Thyroid gland (tissue), 4 donors: ENCODE data around the gene DYNC1I1. TPM values are rescaled to one million over a fixed set of nuclear protein-coding genes. Genes with fewer than 3 reads are reported as not detected.

Experiments
- DNase-seq, 2 donors: peaks; one replicate each; pipeline ENCODE4 v3.0.0-alpha.2; 2019
- H3K27ac ChIP-seq, 3 donors: fragments of 200-600 bp; sonication (generic); 1 replicate in 2 of 3; 2 replicates in 1 of 3; pipeline ENCODE4 v1.5.1; 2016 to 2019; ENCODE audit warnings: mild to moderate bottlenecking in 1 of 3, moderate library complexity in 1 of 3
- H3K27me3 ChIP-seq: fragments of 200-600 bp; sonication (generic); one replicate; pipeline ENCODE4 v1.5.1; 2019
- H3K36me3 ChIP-seq, 2 donors: fragments of 200-600 bp; sonication (generic); one replicate each; pipeline ENCODE4 v1.5.1; 2016 to 2019
- H3K4me1 ChIP-seq, 2 donors: fragments of 200-600 bp; sonication (generic); one replicate each; pipeline ENCODE4 v1.5.1; 2017 to 2019
- H3K4me3 ChIP-seq, 3 donors: fragments of 200-600 bp; sonication (generic); replicated peaks in 1 of 3; 1 replicate in 2 of 3; 2 replicates in 1 of 3; pipeline ENCODE4 v1.5.1; 2016; ENCODE audit warnings: mild to moderate bottlenecking in 1 of 3
- H3K9me3 ChIP-seq: fragments of 200-600 bp; sonication (generic); one replicate; pipeline ENCODE4 v1.5.1; 2017
- CTCF ChIP-seq, 6 experiments: fragments of 200-600 bp in 3 of 6; fragments of 450-650 bp in 3 of 6; sonication (generic) in 3 of 6; IDR thresholded peaks; one replicate each; pipeline ENCODE4 v1.5.1; 2016 to 2019; ENCODE audit warnings: antibody characterized with exemption in 6 of 6, mild to moderate bottlenecking in 2 of 6, inconsistent platforms in 1 of 6, moderate library complexity in 1 of 6
- POLR2A ChIP-seq, 2 donors: fragments of 450-650 bp; IDR thresholded peaks; one replicate each; pipeline ENCODE4 v1.6.1; 2017; ENCODE audit warnings: antibody characterized with exemption in 2 of 2, mild to moderate bottlenecking in 2 of 2, moderate library complexity in 1 of 2
- WGBS, 2 donors: methylation state at CpG; one replicate each; pipeline ENCODE4 v1.1.5; 2017; 5-methylcytosine and 5-hydroxymethylcytosine counted together
- intact Hi-C: fragments of 100-400 bp; cut with DNase I; formaldehyde crosslinking; loops from one replicate; pipeline ENCODE4 v1.15.1; 2023
- total RNA-seq, 4 donors: library from RNA; depleted of rRNA; stranded (reverse); fragments of >200 nt; gene quantifications; one replicate each; pipeline ENCODE4 v1.2.3, GENCODE V29; 2016

Gene DYNC1I1
- total RNA-seq, 4 donors from 2014 or later = 6.6 to 12.8 (median 10.5) TPM

- 86 to 96% methylated on average over 2 of the region's 2 CpGs for WGBS, 2 donors
Observed at GRCh38 chr7:96122746-96123145, 350.4 kb downstream of the DYNC1I1 start.

GRCh38 chr7:96126382-96126781 is 354.0 kb downstream of the DYNC1I1 start:
- TF ChIP-seq POLR2A (IDR thresholded peaks at IDR 0.05) (no peak), CTCF (IDR thresholded peaks at IDR 0.05) (no peak)
- no peaks in the 10 kb centered on the region for H3K27me3 ChIP-seq
- no peak overlapping the region for H3K27ac ChIP-seq
- H3K36me3 ChIP-seq = no peaks in the 10 kb centered on the region
- no peaks in the 10 kb centered on the region for H3K4me1 ChIP-seq
- H3K9me3 ChIP-seq = no peaks in the 10 kb centered on the region
- no peak overlapping the region for H3K4me3 ChIP-seq
- intact Hi-C loops = no loop called here
- DNase-seq = no peak

More at GRCh38 chr7:96122746-96123145, 350.4 kb downstream of the DYNC1I1 start:
- no peak overlapping the region for H3K27ac ChIP-seq
- no peaks in the 10 kb centered on the region for H3K4me1 ChIP-seq
- H3K27me3 ChIP-seq = no peaks in the 10 kb centered on the region
- no peak for DNase-seq
- H3K9me3 ChIP-seq = no peaks in the 10 kb centered on the region
- H3K4me3 ChIP-seq = no peak overlapping the region
- TF ChIP-seq POLR2A (IDR thresholded peaks at IDR 0.05) (no peak), CTCF (IDR thresholded peaks at IDR 0.05) (no peak)
- peaks cover 0 to 2% of the 10 kb centered on the region in 2 donors for H3K36me3 ChIP-seq
- intact Hi-C loops = no loop called here

DNA sequence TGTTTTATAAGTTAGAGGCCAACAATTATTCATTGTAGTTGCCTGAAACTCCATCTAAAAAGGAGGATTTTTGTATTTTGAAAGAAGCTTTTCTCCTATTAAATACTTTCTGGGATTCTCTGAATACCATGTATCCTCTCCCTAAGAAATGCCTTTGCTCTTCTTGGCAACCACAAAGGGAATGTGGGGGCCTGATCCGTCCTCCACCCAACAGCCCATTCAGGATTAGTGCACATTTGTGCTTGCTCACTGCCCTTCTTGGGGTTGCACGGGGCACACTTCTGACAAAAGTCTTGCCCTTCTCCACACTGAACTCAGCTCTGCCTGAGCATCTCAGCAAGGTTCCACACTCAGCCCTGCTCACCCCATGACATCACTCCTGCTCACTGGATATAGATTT is 355.4 kb downstream of the DYNC1I1 start:
- H3K4me3 ChIP-seq = no peak overlapping the region
- no peaks in the 10 kb centered on the region for H3K27me3 ChIP-seq
- H3K36me3 ChIP-seq = no peaks in the 10 kb centered on the region
- no peak overlapping the region for H3K27ac ChIP-seq
- no peak for DNase-seq
- WGBS, 2 donors = 78 to 93% methylated on average over 2 of the region's 2 CpGs
- H3K9me3 ChIP-seq = no peaks in the 10 kb centered on the region
- intact Hi-C loops = no loop called here
- no peak for TF ChIP-seq POLR2A (IDR thresholded peaks at IDR 0.05)
- no peak for TF ChIP-seq CTCF (IDR thresholded peaks at IDR 0.05)
- no peaks in the 10 kb centered on the region for H3K4me1 ChIP-seq

- intact Hi-C loops = no loop called here
- Histone ChIP-seq H3K27ac (no peak overlapping the region), H3K9me3 (no peaks in the 10 kb centered on the region), H3K36me3 (no peaks in the 10 kb centered on the region), H3K4me1 (no peaks in the 10 kb centered on the region), H3K4me3 (no peak overlapping the region), H3K27me3 (no peaks in the 10 kb centered on the region)
- no peak for DNase-seq
- 95 to 97% methylated on average over 3 of the region's 3 CpGs for WGBS, 2 donors
- TF ChIP-seq CTCF (IDR thresholded peaks at IDR 0.05) = no peak
Observed at GRCh38 chr7:96131525-96131924, 359.2 kb downstream of the DYNC1I1 start.

GRCh38 chr7:96135241-96135640 is 362.9 kb downstream of the DYNC1I1 start:
- intact Hi-C loops = no loop called here
- TF ChIP-seq CTCF (IDR thresholded peaks at IDR 0.05) (no peak), POLR2A (IDR thresholded peaks at IDR 0.05) (no peak)
- H3K27me3 ChIP-seq = no peaks in the 10 kb centered on the region
- WGBS, 2 donors = 98 to 100% methylated on average over 2 of the region's 2 CpGs
- no peaks in the 10 kb centered on the region for H3K9me3 ChIP-seq
- no peak overlapping the region for H3K27ac ChIP-seq
- no peak for DNase-seq
- no peaks in the 10 kb centered on the region for H3K4me1 ChIP-seq
- H3K4me3 ChIP-seq = no peak overlapping the region
- H3K36me3 ChIP-seq = no peaks in the 10 kb centered on the region
